Measurements from ENCODE around the gene FAM117A.

- no peak for TF ChIP-seq CTCF (conservative IDR thresholded peaks at IDR 0.05; ENCODE audit: low read depth, low read length)
- TF ChIP-seq EZH2 (IDR thresholded peaks at IDR 0.05; ENCODE audit: borderline replicate concordance, low read depth, low read length, poor library complexity, severe bottlenecking), result no peak
Measured at GRCh38 chr17:49717371-49717861, 46.5 kb downstream of the FAM117A start.
